Measurements from ENCODE around the gene NRDE2.

Gene NRDE2

DNA sequence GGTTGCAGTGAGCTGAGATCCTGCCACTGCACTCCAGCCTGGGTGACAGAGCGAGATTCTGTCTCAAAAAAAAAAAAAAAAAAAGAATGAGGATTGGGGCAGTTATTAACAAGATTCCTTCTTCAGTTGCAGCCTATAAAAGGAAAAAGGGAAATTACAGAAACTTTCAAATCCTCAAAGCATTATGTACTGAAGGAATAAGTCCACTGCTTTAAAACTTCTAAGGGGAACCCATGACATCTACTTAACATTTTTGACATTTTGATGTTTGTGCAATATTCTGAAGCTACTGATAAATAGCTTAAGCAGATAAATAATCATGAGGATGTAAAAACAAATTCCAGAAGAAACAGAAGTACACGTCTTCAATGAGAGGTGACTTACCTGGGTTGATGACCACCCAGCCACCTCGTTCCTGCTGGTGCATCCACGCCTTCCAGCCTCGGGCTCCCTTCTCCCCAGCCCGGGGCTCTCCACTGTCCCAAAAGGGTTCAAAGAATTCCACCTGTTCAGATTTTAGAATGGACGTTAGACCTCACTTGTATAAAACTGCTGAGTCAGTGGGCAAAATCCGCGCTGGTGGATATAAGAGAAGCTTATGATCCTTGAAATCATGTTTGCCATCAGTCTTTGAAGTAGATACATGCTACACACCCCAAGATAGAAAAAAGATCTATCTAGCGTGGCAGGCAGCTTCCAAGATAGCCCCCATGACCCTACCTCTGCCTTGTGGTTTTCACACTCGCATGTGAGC is 33.7 kb downstream of the NRDE2 start:
- no peak for DNase-seq (ENCODE audit: low read depth in 1 of 2, low spot score in 1 of 2)

DNA sequence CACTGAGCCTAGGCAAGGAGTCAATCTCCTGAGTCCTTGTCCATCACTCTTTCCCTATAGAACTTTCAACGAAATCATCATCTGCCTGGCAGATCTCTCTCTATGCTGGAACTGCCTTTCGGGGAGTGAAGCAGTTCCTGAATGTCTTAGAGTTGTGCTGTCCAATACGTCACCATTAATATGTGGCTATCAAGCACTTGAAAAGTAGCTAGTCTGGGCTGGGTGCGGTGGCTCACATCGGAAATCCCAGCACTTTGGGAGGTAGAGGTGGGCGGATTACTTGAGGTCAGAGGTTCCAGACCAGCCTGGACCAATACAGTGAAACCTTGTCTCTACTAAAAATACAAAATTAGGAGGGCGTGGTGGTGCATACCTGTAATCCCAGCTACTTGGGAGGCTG is 35.1 kb downstream of the NRDE2 start:
- no peak for DNase-seq (ENCODE audit: low read depth in 1 of 2, low spot score in 1 of 2)

DNA sequence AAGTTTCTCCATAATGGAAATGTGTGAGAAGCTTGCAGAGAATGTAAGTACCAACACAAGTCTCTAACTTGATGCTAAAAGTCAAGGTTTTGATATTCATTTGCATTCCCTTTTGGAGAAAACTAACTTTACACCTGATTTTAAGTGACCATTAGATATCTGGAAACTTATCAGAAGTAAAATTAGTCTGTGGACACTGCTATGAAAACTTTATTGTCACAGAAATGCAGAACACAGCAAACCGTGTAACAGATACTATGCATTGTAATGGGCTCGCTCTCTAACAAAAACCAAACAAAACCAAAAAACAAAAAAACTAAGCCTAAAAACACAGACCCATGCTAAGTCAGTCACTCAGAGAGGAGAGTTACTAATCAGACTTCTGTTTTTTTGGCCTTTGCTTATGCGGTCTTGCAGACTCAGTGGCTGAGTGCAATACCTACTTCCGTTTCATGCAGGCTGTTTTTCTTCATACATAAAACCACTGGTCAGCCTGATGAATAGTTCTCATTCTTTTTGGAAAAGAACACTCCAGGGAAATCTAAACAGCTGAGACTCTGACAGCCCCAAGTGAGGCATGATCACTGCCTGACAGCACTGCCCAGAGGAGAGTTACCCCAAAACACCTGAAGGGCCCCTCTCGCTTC is 35.7 kb downstream of the NRDE2 start:
- no peak for DNase-seq (ENCODE audit: low read depth in 1 of 2, low spot score in 1 of 2)

DNA sequence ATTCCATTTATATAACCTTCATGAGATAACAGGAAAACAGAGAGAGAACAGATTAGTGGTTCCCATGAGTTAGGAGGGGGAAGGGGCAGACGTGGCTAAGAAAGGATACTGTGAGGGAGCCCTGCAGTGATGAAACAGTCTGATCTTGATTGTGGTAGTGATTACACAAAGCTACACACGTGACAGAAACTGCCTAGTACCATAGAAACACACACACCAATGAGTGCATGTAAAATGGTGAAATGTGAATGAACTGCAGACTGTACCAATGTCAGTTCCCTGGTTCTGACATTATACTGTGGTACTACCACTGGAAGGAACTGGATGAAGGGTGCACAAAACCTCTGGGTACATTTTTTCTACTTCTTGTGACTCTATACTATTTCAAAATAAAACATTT is 36.9 kb downstream of the NRDE2 start:
- no peak for DNase-seq (ENCODE audit: low read depth in 1 of 2, low spot score in 1 of 2)

DNA sequence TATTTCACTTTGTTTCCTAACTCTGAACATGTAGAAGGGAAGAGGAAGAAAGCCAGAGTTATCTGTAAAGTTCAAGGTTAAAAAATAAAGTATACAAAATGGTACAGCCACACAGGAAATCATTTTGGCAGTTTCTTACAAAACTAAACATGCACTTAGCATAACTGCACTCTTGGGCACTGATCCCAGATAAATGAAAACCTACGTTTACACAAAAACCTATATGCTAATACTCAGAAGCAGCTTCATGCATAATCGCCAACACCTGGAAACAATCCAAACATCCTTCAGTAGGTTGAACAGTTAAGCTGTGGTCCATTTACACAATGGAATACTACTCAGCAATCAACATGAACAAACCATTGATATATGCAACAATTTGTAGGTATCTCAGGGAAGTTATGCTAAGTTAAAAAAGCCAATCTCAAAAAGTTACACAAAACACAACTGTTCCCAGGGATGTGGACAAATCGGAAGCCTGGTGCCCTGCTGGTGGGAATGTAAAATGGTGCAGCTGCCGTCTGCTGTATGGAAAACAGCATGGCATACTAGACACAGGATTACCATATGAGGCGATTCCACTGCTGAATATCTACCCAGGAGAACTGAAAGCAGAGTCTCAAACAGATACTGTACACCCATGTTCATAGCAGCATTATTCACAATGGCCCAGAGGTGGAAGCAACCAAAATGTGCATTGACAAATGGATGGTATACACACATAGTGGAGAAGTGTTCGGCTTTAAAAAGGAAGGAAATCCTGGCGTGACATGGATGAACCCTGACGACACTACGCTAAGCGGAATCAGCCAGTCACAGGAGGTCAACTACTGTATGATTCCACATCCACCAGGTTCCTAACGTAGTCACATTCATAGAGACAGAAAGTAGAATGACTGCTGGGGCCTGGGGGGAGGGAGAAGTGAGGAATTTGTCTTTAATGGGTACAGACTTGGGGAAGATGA is 37.7 kb downstream of the NRDE2 start:
- DNase-seq (ENCODE audit: low read depth in 1 of 2, low spot score in 1 of 2), result no peak

DNA sequence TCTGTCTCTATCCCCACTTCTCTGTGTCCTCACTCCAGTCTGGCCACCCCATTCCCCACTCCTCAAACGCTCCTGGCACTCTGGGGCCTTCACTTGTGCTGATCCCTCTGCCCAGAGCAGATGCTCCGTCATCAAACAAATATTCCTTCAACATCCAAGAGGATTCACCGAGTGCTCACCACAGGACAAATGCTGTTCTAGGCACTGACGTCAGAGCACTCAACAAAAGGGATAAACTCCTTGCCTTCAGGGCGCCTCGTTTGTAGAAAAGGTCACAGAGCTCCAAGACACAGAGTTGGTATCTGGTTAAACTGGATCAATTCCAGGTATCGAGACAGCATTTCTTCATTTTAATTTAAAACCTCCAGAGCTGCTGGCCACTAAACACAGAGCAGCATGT is 40.0 kb downstream of the NRDE2 start:
- no peak for DNase-seq (ENCODE audit: low read depth in 1 of 2, low spot score in 1 of 2)

DNA sequence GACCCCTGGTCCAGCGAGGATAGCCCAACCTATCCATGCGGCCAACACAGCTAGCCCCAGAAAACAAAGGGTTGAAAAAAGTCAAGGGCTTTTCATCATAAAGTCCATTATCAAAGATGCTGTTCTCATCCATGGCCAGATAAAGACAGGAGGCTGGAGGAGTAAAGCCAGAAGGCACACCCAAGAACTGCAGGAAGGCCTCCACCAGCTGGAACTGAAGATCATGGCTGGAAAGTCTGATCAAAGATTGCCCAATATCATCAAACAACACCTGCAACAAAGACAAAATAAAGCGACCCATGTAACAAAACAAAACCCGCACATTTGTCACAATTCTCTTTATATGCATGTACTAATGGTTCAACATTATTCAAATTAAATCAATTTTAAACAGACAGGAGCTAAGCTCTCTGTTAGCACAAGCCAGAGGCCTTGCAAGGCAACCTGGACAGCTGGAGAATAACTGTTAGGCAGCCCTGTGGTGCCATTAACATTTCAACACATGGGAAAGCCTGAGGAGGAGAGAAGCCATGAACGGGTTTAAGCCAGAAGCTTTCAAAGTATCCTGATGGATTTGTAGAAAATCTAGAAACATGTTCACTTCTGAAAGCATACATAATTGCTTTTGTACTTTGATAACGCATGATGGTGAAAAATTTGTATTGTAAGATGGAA is 41.3 kb downstream of the NRDE2 start:
- no peak for DNase-seq (ENCODE audit: low read depth in 1 of 2, low spot score in 1 of 2)

DNA sequence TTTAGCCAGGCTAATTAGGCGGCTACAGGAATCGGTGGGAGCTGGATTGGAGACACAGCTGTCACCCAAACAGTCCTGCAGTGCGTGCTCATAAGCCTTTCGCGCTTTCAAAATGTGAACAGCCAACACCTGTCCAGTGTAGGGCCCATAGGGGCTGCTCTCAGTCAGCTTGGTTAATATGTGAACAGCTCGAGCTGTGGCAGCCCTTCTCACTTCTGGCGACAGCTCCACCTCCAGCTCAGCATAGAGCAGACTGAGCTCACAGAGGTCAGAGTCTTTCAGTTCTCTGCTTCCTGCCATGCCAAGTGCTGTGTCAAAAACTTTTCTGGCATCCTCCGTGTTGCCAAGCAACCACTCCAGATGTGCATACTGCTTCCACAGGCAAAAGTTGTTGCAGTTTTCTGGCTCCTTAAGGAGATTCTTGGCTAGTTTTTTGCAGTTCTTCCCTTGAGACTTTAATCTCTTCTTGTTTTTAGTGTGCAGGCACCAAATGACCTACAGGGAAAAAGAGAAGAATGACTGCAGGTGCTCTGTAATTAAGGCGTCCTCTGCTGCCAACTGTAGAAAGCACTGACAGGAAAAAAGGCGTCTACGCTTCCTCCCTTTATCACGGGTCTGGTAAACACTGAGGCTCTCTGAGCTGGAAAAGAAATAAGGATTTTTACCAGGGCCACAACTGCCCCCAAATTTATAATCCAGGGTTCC is 42.9 kb downstream of the NRDE2 start:
- no peak for DNase-seq (ENCODE audit: low read depth in 1 of 2, low spot score in 1 of 2)

DNA sequence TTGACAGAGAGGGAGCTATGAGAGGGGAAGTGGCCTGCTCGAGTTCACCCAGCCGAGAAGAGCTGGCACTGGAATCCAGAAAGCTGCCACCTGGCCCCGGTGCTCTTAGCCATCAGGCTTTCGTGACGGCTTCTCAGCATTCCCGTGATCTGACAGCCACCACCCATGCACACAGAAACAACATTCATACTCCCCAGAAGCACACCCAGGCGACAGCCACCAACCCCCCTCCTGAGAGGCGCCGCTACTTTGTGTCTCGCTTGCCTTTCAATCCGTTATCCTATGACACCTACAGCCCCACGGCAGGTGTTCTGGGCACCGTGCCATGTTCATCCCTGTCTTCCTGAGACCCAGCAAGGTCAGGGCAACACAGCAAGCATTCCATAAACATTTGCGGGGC is 44.0 kb downstream of the NRDE2 start:
- DNase-seq (ENCODE audit: low read depth in 1 of 2, low spot score in 1 of 2), result no peak

DNA sequence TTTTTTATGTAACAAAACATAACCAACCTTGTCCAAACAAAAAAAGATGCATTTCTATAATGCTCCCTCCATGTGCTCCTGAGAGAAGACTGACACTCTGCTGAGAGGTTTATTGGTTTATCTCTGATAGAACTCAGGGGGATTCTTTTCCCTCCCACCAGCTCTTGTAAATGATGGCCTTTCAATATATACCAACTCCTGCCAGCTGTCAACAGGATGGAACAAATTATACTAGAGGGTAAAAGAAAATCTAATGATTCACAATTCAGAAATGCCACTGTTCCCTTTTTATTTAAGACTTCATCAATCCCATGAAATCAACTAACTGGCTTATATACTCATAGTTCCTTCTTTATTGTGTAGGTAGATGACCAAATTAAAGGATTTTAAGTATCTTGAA is 50.0 kb downstream of the NRDE2 start:
- no peak for DNase-seq (ENCODE audit: low read depth in 1 of 2, low spot score in 1 of 2)

DNA sequence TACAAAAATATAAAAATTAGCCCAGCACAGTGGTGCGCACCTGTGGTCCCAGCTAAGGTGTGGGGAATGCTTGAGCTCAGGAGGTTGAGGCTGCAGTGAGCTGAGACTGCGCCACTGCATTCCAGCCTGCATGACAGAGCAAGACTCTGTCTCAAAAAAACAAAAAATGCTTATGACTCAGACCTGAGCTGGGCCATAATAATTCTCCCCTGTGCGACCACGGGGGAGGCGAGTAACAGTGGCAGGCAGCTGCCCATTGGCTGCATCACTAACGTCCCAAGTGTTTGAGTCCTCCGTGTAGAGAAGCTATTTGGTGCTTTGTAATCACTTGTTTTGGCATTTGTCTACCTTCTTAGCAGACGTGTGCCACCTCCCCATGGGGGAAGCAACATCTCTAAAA is 50.5 kb downstream of the NRDE2 start:
- DNase-seq (ENCODE audit: low read depth in 1 of 2, low spot score in 1 of 2), result no peak

DNA sequence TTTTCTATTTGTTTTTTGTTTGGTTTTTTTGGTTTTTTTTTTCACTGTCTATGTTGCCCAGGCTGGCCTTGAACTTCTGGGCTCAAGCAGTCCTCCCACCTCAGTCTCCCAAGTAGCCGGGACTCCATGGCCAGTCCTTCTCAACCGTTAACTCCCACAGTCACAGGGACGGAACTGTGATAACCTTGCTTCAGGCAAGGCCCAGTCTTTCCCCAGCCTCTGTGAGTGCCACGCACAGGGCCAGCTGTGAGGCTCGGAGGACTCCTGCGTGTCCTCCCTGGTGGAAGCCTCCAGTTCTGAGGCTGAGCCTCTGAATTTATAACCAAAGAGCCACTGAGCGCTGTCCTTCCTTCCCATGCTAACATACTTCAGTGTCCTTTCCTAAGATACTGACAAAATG is 51.6 kb downstream of the NRDE2 start:
- no peak for DNase-seq (ENCODE audit: low read depth in 1 of 2, low spot score in 1 of 2)

DNA sequence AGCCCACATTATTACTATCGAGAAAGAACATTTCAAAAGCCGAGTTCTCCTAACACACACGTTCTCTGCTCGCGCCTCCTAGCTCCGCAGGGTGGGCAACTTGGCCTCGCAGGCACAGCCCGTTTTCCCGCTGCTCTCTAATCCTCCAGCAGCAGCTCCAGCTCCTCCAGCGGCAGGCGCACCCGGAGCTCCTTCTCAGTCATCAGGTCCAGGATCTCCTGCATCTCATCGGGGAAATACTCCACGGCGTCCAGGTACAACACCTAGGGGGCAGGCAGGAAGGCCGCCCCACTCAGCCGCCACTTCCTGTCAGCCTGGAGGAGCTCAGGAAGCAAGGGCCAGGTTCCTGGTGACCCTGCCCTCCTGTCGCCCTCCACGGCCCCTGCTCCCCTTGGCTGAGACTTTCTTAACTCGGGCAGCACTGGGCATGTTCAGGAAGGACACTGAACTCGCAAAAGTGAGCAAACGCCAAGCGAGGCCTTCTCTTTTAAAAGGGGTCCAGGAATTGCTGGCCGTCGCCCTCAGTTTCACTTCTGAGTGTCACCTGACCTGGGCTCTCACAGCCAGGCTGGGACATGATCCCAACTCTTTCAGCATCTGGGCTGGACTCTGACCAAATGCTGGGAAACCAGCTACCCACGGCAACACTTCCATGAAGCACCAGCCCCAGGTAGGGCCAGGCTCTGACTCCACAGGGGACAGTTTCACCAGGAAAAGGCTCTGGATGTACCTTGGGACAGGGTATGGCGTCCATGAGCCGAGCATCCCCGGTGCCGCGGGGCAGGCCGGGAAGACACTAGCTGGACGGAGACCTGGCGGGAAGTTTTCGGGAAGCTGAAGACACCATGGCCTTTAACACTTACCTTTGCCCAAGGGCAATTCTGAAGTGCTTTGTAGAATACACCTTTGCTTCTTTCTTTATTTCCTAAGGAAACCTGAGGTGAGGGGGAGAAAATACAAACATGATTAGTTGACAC is 53.3 kb downstream of the NRDE2 start:
- DNase-seq (ENCODE audit: low read depth in 1 of 2, low spot score in 1 of 2), result no peak

DNA sequence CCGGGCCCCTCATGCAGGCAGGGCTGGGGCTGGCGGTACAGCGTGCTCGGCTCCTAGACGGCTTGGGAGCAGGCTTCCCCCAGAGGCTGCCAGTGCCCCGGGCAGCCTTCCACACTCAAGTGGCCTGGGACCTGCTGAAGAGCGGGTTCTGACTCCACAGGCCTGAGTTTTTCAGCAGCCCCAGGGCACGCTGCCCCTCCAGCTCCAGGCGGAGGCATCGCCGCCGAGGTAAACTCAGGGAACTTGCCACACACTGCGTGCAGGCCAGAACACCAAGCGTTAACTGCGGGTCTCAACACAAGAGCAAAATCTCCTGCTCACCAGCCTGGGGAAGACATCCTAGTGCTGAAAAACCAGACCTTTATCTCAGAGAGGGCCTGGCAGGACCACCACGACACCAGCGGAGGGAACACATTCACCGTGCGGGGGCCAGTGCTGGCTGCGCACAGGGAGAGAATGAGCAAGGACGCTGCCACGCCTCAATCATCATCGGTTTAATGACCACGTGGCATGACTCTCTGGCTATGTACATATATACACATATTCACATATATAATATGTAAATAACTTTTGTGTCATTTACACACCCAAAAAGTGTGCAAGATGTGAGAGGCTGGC is 54.1 kb downstream of the NRDE2 start:
- DNase-seq (ENCODE audit: low read depth in 1 of 2, low spot score in 1 of 2), result no peak

DNA sequence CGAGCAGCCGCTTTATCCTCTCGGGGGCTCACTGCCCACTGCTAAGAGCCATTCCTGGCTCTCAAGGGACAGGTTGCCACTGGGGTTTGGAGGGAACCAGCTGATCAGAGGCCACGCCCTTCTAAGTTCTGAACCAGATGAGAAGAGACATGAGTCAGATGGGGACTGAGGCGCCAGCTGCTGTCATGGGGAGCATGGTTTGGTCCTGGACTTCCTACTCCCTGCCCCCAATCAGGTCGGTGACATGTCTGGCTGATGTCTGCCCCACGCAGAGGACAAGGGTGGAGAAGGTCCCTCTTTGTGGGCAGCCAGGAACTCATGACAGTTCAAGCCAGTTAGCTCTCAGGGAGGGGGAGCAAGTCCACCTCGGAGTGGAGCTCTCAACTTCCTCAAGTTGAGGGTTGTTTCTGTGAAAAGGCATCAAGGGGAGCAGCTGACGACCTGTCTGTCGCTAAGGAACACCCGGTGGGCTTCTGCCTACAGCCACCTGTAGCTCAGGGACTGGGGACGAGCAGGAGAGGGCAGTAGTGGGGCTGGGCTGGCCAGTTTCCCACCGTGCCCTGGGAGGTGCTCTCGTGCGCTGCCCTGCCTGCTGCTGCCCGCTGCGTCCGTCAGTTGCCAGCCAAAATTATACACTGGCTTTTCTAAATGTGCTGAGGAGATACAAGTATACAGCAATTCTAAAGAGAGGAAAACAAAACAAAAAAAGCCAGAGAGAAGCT is 54.9 kb downstream of the NRDE2 start:
- no peak for DNase-seq (ENCODE audit: low read depth in 1 of 2, low spot score in 1 of 2)

DNA sequence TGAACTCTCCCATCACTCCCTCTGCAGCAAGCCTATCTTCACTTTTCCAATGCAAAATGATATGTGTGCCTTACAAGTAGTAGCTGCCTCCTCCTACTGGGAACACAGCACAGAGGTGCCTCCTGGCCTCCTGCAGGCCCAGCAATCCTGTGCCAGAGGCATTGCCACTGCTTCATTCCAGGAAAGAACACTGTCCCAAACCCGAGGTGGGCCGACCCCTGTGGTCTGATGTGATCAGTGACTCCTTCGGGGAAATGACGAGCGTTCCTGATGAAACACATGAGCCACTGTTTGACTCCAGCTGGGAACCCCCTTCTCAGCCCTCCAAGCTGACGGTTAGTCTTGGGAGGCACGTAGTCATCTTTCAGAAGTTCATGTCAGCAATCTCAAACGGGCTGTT is 55.9 kb downstream of the NRDE2 start:
- no peak for DNase-seq (ENCODE audit: low read depth in 1 of 2, low spot score in 1 of 2)

DNA sequence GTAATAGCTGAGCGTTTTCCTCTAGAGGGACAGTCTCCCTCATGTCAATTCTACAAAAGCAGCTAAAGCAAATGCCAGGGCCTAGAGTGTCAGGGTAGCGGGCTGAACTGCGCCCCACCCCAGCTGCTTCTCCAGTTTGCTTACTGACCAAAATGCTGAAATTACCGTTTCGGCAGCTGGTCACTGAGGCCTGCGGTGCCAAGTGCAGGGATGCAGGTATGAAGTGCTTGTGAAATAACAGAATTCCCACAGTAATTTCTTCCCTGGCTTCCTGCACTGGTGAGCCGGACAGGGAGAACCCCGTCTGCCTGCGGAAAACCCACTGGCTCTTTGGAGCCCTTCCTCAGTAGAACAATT is 56.3 kb downstream of the NRDE2 start:
- DNase-seq (ENCODE audit: low read depth in 1 of 2, low spot score in 1 of 2), result no peak

DNA sequence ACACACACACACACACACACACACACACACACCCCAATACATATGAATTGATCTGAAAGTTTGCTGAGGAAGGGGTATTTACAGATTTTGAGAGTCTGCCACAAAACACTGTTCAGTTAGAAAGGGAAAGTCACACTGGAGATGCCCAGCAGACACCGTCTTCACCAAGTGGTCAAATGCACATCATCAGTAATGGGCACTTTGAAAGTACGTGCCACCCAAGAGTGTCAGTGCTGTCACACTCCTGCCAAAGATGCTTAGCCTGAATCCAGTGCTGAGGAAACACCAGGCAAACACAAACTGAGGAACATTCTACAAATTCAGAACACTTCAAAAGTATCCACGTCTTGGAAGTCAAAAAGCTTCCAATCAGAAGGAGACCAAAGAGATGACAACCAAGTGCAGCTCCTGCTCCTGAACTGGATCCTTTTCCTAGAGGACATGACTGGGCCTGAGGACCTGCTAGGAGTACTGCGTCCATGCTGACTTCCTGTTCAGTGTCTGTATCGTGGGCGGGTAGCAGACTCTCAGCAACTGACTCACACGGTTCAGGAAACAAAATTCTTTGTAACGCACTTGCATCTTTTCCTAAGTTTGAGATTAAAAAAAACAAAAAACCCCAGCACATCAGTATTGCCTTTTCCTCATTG is 56.8 kb downstream of the NRDE2 start:
- no peak for DNase-seq (ENCODE audit: low read depth in 1 of 2, low spot score in 1 of 2)

Measured in activated T-helper 1 cell treated with anti-CD3 and anti-CD28 coated beads, Interleukin-2, amount 50 U/mL, for 16 hours (primary cell).